DOHH2 (cell line): ENCODE results near the gene GIGYF2.

Experiments used
- EZH2phosphoT487 ChIP-seq: fragments of 200-600 bp; sonication (generic); IDR thresholded peaks from 2 replicates; pipeline ENCODE4 v1.6.1; 2017; ENCODE audit warnings: borderline replicate concordance, mild to moderate bottlenecking, antibody characterized with exemption, low read length, moderate library complexity, mixed read lengths
- TF ChIP-seq, protein P1 (sequence below): fragments of 200-600 bp; sonication (generic); IDR thresholded peaks from one replicate; pipeline ENCODE4 v1.5.1; 2014; ENCODE audit warnings: antibody characterized with exemption, mild to moderate bottlenecking, low read depth, low read length; ENCODE audit not compliant: poor library complexity, severe bottlenecking

DNA sequence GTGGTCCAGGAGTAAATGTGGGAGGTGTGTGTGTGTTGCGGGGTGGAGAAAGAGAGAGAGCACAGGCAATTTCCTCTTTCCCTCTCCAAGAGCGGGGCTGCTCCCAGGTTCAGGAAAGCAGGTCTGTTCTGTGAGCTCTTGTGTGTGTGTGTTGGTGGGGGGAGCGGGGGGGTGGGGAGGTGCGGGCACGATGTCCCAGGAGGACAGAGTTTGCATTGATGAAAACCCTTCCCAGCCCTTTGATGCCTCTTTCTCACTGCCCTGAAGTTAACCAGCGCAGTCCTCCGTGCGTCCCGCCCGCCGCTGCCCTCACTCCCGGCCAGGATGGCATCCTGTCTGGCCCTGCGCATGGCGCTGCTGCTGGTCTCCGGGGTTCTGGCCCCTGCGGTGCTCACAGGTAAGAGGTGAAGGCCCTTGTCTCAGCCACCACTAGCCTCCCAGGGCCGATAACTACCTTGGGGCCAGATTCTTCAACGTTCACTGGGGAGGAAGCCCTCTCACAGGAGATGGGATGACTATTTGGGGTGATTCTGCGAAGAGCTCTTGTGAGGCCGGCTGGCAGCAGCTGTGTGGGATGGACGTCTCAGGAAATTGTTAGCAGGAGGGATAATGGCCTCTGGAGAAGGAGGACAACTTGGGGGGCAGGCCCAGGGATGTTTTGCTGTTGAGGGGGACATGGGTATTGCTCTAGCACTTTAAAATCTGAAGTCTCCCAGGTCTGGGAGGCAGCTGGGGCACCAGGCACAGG, 173.1 kb downstream of the GIGYF2 start, which contains the start of gene SNORC:
- TF ChIP-seq, protein P1, sequence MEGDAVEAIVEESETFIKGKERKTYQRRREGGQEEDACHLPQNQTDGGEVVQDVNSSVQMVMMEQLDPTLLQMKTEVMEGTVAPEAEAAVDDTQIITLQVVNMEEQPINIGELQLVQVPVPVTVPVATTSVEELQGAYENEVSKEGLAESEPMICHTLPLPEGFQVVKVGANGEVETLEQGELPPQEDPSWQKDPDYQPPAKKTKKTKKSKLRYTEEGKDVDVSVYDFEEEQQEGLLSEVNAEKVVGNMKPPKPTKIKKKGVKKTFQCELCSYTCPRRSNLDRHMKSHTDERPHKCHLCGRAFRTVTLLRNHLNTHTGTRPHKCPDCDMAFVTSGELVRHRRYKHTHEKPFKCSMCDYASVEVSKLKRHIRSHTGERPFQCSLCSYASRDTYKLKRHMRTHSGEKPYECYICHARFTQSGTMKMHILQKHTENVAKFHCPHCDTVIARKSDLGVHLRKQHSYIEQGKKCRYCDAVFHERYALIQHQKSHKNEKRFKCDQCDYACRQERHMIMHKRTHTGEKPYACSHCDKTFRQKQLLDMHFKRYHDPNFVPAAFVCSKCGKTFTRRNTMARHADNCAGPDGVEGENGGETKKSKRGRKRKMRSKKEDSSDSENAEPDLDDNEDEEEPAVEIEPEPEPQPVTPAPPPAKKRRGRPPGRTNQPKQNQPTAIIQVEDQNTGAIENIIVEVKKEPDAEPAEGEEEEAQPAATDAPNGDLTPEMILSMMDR, result no peak
- no peak for TF ChIP-seq EZH2phosphoT487
